HG03159 (cell line): ENCODE measurements around the gene TMEM108.

Source experiments
- ATAC-seq: cut with Tn5 transposase; IDR thresholded peaks from one replicate; pipeline ENCODE4 v1.9.1; 2021; ENCODE audit warnings: mild to moderate bottlenecking, moderate library complexity; ENCODE audit not compliant: unreplicated experiment

TMEM108 gene

GRCh38 chr3:133301731-133302130 is 263.5 kb downstream of the TMEM108 start:
- no peak for ATAC-seq

GRCh38 chr3:133303430-133303829 is 265.2 kb downstream of the TMEM108 start:
- no peak for ATAC-seq

DNA sequence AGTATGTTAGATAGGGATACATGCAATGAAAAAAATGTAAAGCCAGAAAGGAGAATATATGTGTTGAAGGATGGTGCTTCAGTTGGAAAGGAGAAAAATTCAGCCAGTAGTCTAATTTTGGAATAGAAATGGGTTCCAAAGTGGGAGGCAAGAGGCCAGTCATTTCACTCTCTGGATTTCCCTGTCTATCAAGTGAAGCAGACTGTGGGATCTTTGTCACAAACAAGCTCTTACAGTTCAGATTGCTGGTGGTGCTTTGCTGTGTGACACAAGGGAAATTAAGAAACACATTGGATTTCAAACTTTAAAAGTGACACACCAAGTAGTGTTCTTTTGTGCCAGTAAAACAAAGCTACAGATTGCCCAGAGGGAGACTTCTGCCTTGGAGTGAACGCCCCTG is 279.7 kb downstream of the TMEM108 start:
- ATAC-seq = no peak

DNA sequence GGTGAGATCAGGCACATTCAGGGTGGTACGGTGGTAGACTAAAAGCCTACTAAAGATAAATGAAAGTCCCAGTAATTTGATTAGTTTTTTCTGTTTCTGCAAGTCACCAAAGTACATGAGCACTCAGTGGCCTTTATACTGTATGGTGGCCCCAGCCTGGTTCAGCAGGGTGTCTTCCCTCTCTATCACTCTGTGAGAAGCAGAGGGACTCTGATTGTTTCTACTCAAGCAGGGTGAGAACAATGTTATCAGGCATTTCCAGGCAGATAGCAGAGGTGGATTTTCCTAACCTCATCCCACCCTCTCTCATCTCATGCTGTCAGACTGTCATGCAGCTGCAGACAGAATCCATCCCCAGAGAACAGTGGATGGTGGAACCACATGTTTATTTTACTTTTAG is 290.2 kb downstream of the TMEM108 start:
- ATAC-seq = no peak

DNA sequence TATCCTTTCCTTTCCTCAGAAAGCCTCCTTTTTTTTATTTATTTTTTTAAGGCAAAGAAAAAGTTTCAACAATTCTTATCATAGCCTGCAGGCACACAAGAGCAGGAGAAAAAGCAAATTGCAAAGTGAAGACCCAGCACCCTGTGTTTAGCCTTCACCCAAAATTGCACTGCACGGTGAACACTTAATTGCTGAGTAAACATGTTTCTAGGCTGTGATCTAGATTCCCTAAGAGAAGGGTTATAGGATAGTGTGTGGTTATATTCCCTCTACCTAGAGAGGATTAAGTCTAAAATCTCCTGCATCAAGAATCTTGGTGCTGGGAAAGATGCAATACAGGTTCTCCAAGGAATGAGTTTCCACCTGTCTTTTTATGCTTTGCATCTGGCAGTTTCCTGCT is 291.4 kb downstream of the TMEM108 start:
- no peak for ATAC-seq

DNA sequence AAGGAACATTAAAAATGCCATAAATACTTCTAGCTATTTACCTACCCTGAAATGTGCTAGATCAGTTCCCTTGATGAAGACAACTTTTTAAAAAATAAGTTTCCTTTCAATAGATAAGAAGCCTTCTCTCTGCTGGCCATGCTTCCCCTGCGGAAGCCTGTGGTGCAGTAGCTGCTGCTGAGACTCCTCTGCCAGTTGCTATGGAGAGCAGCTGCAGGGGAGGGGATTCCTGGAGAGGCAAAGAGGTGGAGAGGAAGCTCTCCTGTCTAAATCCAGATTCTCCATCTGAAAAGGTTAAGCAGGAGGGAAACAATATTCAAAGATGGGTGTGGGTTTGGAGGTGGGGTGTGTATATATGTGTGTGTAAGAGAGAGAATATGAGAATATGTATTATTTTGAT is 291.9 kb downstream of the TMEM108 start:
- ATAC-seq = no peak

DNA sequence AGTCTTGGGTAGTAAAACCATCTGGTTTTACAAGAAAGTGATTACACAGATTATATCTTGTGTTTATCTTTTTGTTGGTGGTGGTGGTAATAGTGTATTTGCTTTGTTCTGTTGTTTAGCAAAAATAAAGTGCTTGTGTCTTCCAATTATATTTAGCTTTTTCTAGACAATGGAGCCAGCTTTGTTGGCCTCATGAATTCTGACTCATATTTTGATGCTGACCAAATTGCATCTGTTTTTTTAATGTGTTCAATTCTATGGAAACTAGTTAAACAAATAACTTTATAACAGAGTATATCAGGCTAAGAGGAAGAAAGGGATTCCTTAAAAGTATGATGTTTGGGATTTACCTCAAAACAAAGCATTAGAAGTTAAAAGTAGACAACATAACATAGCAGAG is 292.3 kb downstream of the TMEM108 start:
- ATAC-seq = no peak

GRCh38 chr3:133354721-133355120 is 316.5 kb downstream of the TMEM108 start:
- ATAC-seq = no peak

DNA sequence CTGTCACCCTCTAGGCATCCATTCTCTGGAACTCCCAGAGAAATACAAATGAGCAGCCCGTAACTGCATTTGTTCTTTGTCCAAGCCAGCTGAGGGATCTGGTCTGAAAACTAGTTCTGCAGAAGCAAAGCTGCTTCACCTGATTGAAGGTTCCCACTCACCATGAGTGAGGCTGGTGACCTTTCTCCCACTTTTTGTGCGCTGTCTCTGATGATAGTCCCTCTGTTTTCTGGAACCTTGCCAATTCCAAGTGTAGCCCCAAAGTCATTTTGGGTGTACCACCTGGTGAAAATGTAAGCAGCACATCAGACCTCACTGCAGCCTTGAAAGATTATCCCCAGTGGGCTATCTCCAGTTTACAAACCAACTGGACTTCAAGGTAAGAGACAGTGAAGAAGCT is 322.3 kb downstream of the TMEM108 start:
- ATAC-seq = no peak

DNA sequence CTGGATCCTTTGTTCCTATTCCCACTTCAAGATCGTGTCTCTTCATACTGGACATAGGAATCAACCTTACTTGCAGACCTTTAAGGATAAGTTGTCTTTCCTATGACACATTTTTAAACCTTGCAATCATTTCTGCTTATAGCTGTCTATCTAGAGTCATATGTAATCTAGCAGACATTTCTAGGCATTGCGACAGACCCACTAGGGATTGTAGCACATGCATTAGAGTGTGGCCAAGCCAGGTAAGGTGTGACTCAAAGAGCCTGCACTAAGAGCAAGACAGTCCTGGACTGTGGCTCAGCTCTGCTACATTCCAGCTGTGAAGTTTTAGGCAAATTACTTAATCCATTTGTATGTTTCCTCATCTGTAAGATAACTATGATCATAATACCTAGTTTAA is 322.8 kb downstream of the TMEM108 start:
- no peak for ATAC-seq

DNA sequence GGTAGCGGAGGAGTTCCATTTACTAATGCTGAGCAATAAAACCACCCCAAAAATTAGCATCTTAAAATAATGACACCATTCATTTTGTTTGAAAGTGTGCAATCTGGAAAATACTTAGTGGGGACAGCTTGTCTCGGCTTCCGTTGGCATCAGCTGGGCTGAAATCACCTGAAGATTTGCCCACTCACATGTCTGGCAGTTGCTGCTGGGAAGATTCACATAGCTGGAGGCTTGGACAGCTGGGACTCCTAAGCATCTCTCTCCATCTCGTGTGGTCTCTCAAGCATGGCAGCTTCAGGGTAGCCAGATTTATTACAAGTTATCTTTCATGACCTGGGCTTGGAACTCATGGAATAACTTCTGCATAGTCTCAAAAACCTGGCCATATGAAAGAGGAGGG is 323.2 kb downstream of the TMEM108 start:
- no peak for ATAC-seq

- no peak for ATAC-seq
These were observed 324.3 kb downstream of the TMEM108 start for GRCh38 chr3:133362539-133362938.

DNA sequence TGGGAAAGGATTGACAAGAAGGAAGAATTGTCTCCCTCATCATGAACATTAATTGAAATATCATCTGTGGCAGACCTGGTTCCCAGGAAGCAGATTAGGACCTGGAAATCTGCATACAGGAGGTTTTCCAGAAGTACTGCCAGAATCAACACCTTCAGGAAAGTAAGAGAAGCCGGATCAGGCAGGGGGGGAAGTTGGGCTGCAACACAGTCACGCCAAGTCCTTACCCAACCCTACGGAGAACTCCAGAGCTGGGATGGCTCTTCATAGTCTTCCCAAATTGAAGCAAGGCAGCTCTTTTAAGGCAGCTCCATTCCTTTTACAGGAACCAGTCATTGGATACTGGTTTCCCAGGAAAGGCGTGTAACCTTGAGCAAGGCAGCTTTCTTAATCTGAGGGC is 326.5 kb downstream of the TMEM108 start:
- no peak for ATAC-seq

DNA sequence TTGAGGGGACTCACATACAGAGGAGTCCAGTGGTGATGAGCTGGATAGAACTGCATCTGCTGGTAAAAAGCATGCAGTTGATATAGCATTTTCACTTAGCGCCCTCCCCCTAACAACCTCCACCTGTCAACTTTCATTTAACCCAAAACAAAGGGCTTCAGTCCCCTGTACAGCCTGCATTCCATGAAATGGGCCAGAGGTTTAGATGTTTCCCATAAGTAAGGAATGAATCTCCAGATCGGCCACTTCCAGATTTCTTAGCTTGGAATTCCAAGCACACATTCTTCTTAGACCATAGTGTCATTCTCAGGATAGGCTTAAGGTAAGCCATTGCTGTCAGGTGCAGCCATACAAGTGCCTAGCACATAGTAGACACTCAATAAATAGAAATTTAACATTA is 328.7 kb downstream of the TMEM108 start:
- ATAC-seq = no peak

GRCh38 chr3:133367403-133367802 is 329.2 kb downstream of the TMEM108 start:
- no peak for ATAC-seq

DNA sequence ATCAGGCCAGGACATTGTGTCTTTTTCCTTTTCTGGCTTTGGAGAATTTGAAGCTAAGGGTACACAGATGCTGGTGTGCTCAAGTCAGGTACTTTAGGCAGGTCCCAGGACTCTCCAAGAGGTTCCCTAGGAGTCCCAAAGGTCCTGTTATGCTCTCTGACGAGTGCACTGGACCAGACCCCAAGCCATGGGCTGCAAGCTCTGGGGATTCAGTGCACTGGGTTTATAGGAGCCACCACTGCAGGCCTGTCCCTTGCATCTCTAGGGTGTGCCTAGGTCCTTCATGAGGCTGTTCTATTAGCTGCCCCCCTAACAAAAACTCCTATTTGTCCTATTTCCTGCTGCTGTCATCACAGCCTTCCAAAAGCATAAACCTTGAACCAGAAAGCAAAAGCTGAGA is 329.8 kb downstream of the TMEM108 start:
- no peak for ATAC-seq

GRCh38 chr3:133368371-133369067 is 330.3 kb downstream of the TMEM108 start:
- no peak for ATAC-seq

GRCh38 chr3:133369068-133369440 is 330.9 kb downstream of the TMEM108 start:
- no peak for ATAC-seq

GRCh38 chr3:133371181-133371580 is 333.0 kb downstream of the TMEM108 start:
- ATAC-seq = no peak

DNA sequence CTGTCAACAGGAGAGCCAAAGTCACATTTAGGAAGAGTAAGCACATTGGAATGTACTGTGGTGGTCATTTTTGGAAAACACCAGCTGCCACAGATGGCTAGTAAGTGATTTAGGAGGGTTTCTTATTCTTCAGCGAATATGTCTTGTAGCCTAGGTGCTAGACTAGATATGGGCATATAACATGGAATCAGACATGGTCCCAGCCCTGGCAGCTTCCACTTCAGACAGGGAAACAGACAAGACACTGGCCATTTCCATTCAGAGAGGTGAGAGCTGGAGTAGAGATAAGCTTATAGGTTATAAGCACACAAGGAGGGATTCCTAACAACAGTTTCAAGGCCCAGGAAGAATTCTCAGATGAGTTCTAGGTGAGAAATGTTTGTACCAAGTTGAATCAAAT is 333.5 kb downstream of the TMEM108 start:
- no peak for ATAC-seq

- ATAC-seq = no peak
These were observed 336.7 kb downstream of the TMEM108 start for GRCh38 chr3:133374708-133375402.

DNA sequence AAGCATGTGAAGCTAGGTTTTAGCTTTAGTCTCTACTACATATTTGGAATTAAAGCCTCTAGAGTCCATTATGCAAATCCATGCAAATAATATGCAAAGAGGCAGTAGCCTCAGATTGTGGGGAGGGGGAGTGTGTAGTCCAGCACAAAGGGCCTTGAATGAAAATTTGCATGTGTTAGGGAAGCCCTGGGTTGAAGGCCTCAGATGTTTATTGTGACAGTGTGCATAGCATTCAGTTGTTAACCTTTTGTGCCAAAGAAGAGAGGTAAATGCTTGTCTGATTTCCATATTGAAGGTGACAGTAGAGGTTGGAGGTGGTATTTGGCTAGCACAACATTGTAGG is 337.2 kb downstream of the TMEM108 start:
- no peak for ATAC-seq

DNA sequence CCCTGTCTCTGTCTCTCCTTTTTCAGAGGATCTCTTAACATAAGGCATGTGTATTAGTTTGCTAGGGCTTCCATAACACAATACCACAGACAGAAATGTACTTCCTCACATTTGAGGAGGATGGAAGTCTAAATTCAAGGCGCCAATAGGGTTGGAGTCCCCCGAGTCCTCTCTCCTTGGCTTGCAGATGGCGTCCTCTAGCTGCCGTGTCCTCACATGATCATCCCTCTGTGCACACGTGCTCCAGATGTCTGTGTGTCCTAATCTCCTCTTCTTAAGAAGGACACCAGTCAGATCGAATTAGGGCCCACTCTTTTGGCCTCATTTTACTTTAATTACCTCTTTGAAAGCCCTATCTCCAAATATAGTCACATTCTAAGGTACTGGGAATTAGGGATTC is 338.6 kb downstream of the TMEM108 start:
- no peak for ATAC-seq
